ENCODE data around the gene C19orf81.
"Not testable (repeated sequence)": the region's sequence is repeated elsewhere in the genome, so short reads cannot be mapped to it uniquely, and the experiment has no call there.

C19orf81 gene

GRCh38 chr19:50649433-50650391 lies at the start of gene C19orf81:
Gene C19orf81, plus strand, starts transcription at chr19:50649445. Its CDS starts 0 bp downstream, at chr19:50649445.
- DNase-seq: peak in 1 of 2 experiments; percentile 15

- no peak for DNase-seq
These were observed 47.7 kb upstream of the C19orf81 start for GRCh38 chr19:50601407-50602088.

- no peak for DNase-seq
These were observed 47.2 kb upstream of the C19orf81 start for GRCh38 chr19:50602089-50602422.

GRCh38 chr19:50602496-50602895 lies 46.7 kb upstream of the C19orf81 start:
- no peak for DNase-seq

GRCh38 chr19:50602935-50603334 lies 46.3 kb upstream of the C19orf81 start:
- no peak for DNase-seq

- DNase-seq: not testable (repeated sequence)
These were observed 44.8 kb upstream of the C19orf81 start for GRCh38 chr19:50604264-50605073.

DNA sequence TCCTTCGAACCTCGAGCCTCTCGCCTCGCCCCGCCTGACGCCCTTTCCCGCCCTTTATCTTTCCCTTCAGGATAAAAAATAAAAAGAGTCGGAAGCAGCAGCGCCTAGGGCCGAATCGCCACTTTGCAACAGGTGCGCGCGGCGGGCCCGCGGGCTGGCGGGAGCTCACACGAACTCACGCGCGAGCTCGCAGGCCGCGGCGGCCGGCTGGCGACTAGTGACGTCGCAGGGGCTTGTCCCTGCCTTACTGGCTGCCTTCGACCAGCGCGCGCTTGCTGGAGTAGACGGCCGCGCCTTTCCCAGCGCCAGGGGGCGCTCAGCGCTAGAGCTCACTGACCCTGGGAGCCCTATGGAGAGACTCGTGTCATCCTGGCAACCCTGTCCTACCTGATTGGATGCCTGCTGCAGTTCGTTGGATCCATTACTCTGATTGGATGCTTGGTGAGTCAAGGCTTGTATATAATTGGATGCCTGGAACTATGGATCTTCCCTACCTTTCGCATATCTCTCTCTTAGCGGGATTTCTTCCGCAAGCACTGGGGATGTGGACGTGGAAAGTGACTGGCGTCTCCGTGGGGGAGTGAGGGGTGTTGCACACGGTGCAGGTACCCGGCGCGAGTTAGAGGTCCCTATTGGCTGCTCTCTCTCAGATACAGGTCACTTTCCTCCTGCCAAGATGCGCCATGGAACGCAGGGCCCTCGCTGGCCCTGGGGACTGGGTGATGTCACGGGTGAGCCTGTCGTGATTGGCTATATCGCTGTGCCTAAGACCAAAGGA lies 43.0 kb upstream of the C19orf81 start:
- not testable (repeated sequence) for DNase-seq

DNA sequence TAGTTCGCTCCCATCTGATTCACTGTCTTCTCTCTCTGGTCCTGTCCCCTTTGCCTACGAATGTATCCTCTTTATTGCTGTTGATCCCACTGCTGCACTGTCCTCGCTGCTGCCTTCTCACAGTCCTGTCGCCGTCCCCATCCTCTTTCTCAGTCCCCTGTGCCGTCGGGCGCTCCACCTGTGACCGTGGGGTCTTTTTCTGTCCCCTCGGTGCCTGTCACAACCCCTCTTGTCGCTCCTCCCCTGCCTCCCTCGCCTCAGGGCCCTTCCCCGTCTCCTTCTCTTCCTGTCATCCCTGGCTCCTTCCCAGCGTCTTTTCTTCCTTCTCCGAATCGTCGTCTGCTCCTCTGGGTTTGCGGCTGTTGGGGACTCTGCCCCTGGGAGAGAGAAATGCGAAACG lies 41.9 kb upstream of the C19orf81 start:
- no peak for DNase-seq

DNA sequence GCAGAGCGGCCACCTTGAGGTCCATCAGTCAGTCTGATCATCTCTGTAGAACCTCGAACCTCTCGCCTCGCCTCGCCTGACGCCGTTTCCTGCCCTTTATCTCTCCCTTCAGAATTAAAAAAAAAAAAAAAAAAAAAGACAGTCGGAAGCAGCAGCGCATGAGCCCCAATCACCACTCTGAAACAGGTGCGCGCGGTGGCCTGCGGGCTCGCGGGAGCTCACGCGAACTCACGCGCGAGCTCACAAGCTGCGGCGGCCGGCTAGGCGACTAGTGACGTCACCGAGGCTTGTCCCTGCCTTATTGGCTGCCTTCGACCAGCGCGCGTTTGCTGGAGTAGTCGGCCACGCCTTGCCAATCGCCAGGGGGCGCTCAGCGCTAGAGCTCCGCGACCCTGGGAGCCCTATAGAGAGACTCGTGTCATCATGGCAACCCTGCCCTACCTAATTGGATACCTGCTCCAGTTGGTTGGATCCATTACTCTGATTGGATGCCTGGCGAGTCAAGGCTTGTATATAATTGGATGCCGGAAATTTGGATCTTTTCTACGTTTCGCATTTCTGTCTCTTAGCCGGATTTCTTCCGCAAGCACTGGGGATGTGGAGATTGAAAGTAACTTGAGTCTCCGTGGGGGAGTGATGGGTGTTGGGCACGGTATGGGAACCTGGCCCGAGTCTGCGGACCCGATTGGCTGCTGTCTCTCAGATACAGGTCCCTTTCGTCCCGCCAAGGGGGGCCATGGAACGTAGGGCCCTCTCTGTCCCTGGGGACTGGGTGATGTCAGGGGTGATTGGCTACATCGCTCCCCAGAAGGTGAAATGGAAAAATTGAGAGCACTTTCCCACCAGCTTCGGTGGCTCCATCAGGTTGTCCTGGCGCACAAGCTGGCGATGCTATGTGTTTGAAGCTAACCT lies 41.1 kb upstream of the C19orf81 start:
- DNase-seq: peak in 1 of 2 experiments; percentile 45

DNA sequence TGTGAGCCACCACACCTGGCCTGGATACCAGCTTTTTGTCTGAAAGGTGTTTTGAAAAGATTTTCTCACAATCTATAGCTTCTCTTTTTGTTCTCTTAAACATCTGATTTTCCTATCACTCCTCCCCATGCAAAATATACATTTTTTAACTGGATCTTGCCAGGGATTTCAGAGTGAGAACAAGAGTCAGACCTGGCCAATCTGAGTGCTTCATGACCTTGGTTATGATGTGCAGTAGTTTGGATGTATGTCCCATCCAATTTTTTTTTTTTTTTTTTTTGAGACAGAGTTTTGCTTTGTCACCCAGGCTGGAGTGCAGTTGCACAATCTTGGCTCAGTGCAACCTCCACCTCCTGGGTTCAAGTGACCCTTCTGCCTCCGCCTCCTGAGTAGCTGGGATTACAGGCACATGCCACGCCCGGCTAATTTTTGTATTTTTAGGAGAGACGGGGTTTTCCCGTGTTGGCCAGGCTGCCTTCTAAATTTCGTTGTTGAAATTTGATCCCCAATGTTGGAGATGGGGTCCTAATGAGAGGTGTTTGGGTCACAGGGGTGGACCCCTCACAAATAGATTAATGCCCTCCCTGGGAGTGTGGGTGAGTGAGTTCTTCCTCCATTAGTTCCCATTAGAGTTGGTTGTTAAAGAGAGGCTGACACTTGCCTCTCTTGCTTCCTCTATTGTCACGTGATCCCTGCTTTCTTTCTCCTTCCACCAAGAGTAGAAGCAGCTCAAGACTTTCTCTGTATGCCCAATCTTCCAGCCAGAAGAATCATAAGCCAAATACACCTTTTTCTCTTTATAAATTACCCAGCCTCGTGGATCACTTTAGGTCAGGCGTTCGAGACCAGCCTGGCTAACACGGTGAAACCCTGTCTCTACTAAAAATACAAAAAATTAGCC lies 36.5 kb upstream of the C19orf81 start:
- not testable (repeated sequence) for DNase-seq

DNA sequence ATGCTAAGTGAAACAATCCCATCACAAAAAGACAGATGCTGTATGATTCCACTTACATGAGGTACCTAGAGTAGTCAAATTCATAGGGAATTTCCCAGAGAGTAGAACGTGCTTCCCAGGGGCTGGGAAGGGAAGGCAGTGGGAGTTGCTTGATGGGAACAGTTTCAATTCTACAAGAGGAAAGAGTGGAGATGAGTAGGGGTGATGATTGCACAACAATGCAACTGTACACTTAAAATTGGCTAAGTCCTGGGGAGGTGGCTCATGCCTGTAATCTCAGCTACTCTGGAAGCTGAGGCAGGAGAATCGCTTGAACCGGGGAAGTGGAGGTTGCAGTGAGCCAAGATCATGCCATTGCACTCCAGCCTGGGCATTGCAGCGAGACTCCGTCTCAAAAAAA lies 30.9 kb upstream of the C19orf81 start:
- DNase-seq: not testable (repeated sequence)

- not testable (repeated sequence) for DNase-seq
These were observed 30.1 kb upstream of the C19orf81 start for GRCh38 chr19:50619184-50619583.

DNA sequence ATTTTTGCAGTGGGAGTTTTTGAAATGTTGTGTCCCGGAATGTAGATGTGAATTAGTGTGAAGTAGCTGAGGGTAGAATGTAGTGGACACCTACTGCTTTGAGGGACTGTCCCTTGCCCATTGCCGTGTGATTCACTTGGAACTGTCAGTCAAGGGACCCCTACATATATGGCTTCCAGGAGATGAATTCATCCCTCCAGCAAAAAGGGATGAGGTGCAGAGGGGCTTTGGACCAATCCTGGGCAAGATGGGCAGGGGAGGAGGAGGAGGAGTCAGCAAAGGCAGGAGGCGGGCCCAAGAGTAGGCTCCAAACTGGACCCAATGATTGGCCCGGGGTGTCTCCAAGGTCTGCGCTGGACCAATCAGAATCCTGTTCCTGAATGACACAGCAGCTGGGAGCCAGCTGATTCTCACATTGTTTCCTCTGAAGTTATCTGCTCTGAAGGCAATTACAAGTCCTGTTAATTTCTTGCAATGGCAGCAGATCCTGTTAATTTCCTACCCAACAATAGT lies 28.8 kb upstream of the C19orf81 start:
- not testable (repeated sequence) for DNase-seq

- DNase-seq: no peak
These were observed 24.2 kb upstream of the C19orf81 start for GRCh38 chr19:50624949-50625600.

DNA sequence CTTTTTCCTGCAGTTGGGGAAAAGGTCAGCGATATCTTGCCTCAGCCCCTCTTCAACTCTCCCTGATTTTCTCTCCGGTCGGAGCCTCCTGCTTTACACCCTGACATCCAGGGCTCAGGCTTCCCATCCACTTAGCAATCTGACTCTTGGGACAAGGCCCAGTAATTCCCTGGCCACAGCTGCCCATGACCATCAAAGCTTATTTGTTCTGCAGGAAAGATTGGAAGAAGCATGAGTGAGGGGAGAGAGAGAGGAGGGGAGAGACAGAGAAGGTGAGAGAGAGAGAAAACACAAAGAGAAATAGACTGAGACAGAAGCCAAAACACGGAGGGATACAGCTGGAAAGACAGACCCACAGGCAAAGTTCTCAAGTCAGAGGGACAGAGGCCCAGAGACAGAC lies 23.2 kb upstream of the C19orf81 start:
- DNase-seq: no peak

DNA sequence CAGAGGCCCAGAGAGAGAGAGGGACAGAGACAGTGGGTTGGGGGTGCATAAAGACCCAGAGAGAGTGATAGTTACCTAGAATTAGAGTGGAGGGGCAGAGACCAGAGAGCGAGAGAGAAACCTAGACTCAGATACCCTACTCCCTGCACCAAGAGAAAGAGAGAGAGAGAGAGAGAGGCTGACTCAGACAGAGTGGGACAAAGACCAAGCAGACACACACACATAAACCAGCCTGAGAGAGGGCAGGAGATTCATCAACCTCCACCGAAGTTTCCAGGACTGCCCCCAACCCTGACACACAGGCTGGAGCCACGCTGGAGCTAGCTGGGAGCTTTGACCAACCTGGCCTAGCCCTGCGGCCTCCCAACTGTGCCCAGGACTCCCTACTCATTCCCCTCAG lies 22.4 kb upstream of the C19orf81 start:
- DNase-seq: no peak

GRCh38 chr19:50628146-50628545 lies 21.1 kb upstream of the C19orf81 start:
- DNase-seq: no peak

DNA sequence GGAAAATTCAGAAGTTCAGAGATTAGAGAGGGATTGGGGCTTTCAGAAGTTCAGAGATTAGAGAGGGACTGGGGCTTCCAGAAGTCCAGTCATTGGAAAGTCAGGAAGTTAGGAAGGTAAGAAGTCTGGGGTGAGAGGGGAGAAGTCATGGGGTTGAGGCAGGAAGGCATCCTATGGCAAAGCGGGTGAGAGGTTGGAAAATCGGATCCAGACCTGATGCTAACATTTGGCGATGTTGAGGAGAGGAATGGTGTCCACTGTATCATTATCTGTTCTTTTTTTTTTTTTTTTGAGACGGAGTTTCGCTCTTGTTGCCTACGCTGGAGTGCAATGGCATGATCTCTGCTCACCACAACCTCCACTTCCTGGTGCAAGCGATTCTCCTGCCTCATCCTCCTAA lies 20.7 kb upstream of the C19orf81 start:
- DNase-seq: no peak

DNA sequence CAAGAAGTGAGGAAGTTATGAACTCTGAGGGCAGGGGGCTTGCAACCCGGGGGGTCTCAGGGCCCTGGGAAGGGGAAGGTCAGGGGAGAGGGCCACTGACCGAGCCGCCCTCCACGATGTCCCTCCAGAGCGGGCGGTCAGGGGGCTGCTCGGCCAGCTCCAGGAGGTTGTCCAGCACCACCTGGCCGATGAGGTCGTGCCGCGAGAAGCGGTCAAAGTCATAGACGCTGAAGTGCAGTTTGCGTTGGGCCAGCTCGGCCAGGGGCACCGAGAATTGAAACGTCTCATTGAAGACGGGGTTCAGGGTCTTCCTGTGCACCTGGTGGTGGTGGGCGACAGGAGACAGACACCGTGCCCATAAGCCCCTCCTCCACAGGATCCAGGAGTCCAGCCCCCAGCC lies 20.1 kb upstream of the C19orf81 start:
- no peak for DNase-seq
